Inferior parietal cortex (tissue), 1 donor: ENCODE data around the gene PTPRO.

ENCODE experiments used
- DNase-seq: peaks from one replicate; pipeline ENCODE4 v3.0.0-alpha.2; 2016; ENCODE audit errors: extremely low spot score

Gene PTPRO

GRCh38 chr12:15558915-15559528, 236.7 kb downstream of the PTPRO start:
- no peak for DNase-seq

GRCh38 chr12:15561396-15561795, 239.1 kb downstream of the PTPRO start:
- DNase-seq: no peak

- DNase-seq: no peak
Measured at GRCh38 chr12:15562263-15562662, 240.0 kb downstream of the PTPRO start.

- no peak for DNase-seq
Measured at GRCh38 chr12:15563663-15564062, 241.4 kb downstream of the PTPRO start.

GRCh38 chr12:15574353-15574752, 252.0 kb downstream of the PTPRO start:
- no peak for DNase-seq

- no peak for DNase-seq
Measured at GRCh38 chr12:15575671-15576541, 253.6 kb downstream of the PTPRO start.

GRCh38 chr12:15580431-15580830, 258.1 kb downstream of the PTPRO start:
- DNase-seq: no peak

GRCh38 chr12:15581006-15581405, 258.7 kb downstream of the PTPRO start:
- no peak for DNase-seq

GRCh38 chr12:15583804-15584203, 261.5 kb downstream of the PTPRO start:
- DNase-seq: no peak

- peak; percentile 79 for DNase-seq
Measured at GRCh38 chr12:15584366-15585041, 262.2 kb downstream of the PTPRO start.

GRCh38 chr12:15589328-15590032, 267.2 kb downstream of the PTPRO start:
- DNase-seq: no peak

- DNase-seq: peak; percentile 83
Measured at GRCh38 chr12:15590180-15590826, 268.0 kb downstream of the PTPRO start.

GRCh38 chr12:15591811-15592210, 269.5 kb downstream of the PTPRO start:
- DNase-seq: no peak

- no peak for DNase-seq
Measured at GRCh38 chr12:15592934-15593333, 270.6 kb downstream of the PTPRO start.

- DNase-seq: no peak
Measured at GRCh38 chr12:15596174-15596573, 273.9 kb downstream of the PTPRO start.

GRCh38 chr12:15597125-15597830, 275.0 kb downstream of the PTPRO start:
- no peak for DNase-seq

- peak; percentile 31 for DNase-seq
Measured at GRCh38 chr12:15599266-15600037, 277.1 kb downstream of the PTPRO start.

GRCh38 chr12:15600223-15600935, 278.1 kb downstream of the PTPRO start:
- no peak for DNase-seq

GRCh38 chr12:15601210-15601800, 279.0 kb downstream of the PTPRO start:
- no peak for DNase-seq
